ENCODE data around the gene BMF.

The BMF gene

GRCh38 chr15:40092979-40093869, 15.5 kb downstream of the BMF start:
- Histone ChIP-seq H3K36me3 (ENCODE audit: control insufficient read depth in 1 of 2, insufficient read depth in 2 of 2, low read depth in 1 of 2, low read length in 2 of 2) (peaks cover 5 to 38% of the 10 kb centered on the region in 2 experiments), H3K27me3 (ENCODE audit: control insufficient read depth in 1 of 2, insufficient read depth in 1 of 2, low read length in 2 of 2) (no peaks in the 10 kb centered on the region), H3K4ac (ENCODE audit: low read depth in 1 of 2, low read length in 2 of 2) (peak overlapping the region; percentile 96 to 99), H3K18ac (ENCODE audit: low read depth in 1 of 2, low read length in 2 of 2) (peak overlapping the region; percentile 99), H2BK120ac (ENCODE audit: low read depth, low read length) (peak overlapping the region; percentile 96), H2BK15ac (ENCODE audit: low read depth, poor library complexity, severe bottlenecking) (peak overlapping the region; percentile 87), H4K8ac (ENCODE audit: low read length) (peak overlapping the region; percentile 94), H2BK5ac (ENCODE audit: low read depth, low read length, poor library complexity, severe bottlenecking) (peak overlapping the region; percentile 78), H3K14ac (ENCODE audit: low read length in 2 of 2) (peak overlapping the region in 1 of 2 experiments; percentile 97), H3K23ac (ENCODE audit: low read length in 2 of 2) (peak overlapping the region in 1 of 2 experiments; percentile 92), H3K27ac (ENCODE audit: low read length, poor library complexity, severe bottlenecking) (peak overlapping the region; percentile 90), H2AFZ (ENCODE audit: low read depth, low read length) (no peak overlapping the region), H3K4me3 (ENCODE audit: insufficient read depth in 1 of 2, low read depth in 1 of 2, low read length in 2 of 2) (peak overlapping the region in 1 of 2 experiments; percentile 21), H2AK5ac (ENCODE audit: low read length, severe bottlenecking) (peak overlapping the region; percentile 40), H3K9ac (ENCODE audit: low read length) (peak overlapping the region; percentile 62), H3K4me2 (ENCODE audit: low read length, poor library complexity, severe bottlenecking) (no peak overlapping the region), H4K91ac (ENCODE audit: low read length) (peak overlapping the region; percentile 100), H3K4me1 (ENCODE audit: control insufficient read depth, insufficient read depth, low read depth, low read length) (peaks cover 72% of the 10 kb centered on the region), H3K79me1 (replicated peaks; ENCODE audit: low read length, poor library complexity, severe bottlenecking) (peaks cover 18% of the 10 kb centered on the region), H2BK12ac (ENCODE audit: low read length in 2 of 2) (peak overlapping the region; percentile 99), H3K9me3 (ENCODE audit: control insufficient read depth, low read length) (no peaks in the 10 kb centered on the region)
- DNase-seq: peak; percentile 86
- 6% methylated on average over 20 of the region's 20 CpGs for WGBS

GRCh38 chr15:40092256-40092978, 16.3 kb downstream of the BMF start:
- peak; percentile 96 for DNase-seq
- Histone ChIP-seq H3K36me3 (ENCODE audit: control insufficient read depth in 1 of 2, insufficient read depth in 2 of 2, low read depth in 1 of 2, low read length in 2 of 2) (peaks cover 5 to 40% of the 10 kb centered on the region in 2 experiments), H3K4me3 (ENCODE audit: insufficient read depth in 1 of 2, low read depth in 1 of 2, low read length in 2 of 2) (peak overlapping the region in 1 of 2 experiments; percentile 21), H2AK5ac (ENCODE audit: low read length, severe bottlenecking) (no peak overlapping the region), H2BK120ac (ENCODE audit: low read depth, low read length) (peak overlapping the region; percentile 92), H3K4me2 (ENCODE audit: low read length, poor library complexity, severe bottlenecking) (peak overlapping the region; percentile 34), H3K9me3 (ENCODE audit: control insufficient read depth, low read length) (no peaks in the 10 kb centered on the region), H3K4me1 (ENCODE audit: control insufficient read depth, insufficient read depth, low read depth, low read length) (peaks cover 70% of the 10 kb centered on the region), H3K23ac (ENCODE audit: low read length in 2 of 2) (no peak overlapping the region), H2AFZ (ENCODE audit: low read depth, low read length) (no peak overlapping the region), H3K27me3 (ENCODE audit: control insufficient read depth in 1 of 2, insufficient read depth in 1 of 2, low read length in 2 of 2) (no peaks in the 10 kb centered on the region), H3K9ac (ENCODE audit: low read length) (peak overlapping the region; percentile 62), H3K4ac (ENCODE audit: low read depth in 1 of 2, low read length in 2 of 2) (peak overlapping the region; percentile 96 to 99), H3K18ac (ENCODE audit: low read depth in 1 of 2, low read length in 2 of 2) (peak overlapping the region; percentile 99), H4K91ac (ENCODE audit: low read length) (peak overlapping the region; percentile 100), H3K27ac (ENCODE audit: low read length, poor library complexity, severe bottlenecking) (peak overlapping the region; percentile 90), H2BK12ac (ENCODE audit: low read length in 2 of 2) (peak overlapping the region; percentile 73 to 99), H2BK5ac (ENCODE audit: low read depth, low read length, poor library complexity, severe bottlenecking) (peak overlapping the region; percentile 78), H3K79me1 (replicated peaks; ENCODE audit: low read length, poor library complexity, severe bottlenecking) (peaks cover 18% of the 10 kb centered on the region), H2BK15ac (ENCODE audit: low read depth, poor library complexity, severe bottlenecking) (peak overlapping the region; percentile 80), H3K14ac (ENCODE audit: low read length in 2 of 2) (no peak overlapping the region), H4K8ac (ENCODE audit: low read length) (peak overlapping the region; percentile 94)
- 2% methylated on average over 9 of the region's 11 CpGs for WGBS

DNA sequence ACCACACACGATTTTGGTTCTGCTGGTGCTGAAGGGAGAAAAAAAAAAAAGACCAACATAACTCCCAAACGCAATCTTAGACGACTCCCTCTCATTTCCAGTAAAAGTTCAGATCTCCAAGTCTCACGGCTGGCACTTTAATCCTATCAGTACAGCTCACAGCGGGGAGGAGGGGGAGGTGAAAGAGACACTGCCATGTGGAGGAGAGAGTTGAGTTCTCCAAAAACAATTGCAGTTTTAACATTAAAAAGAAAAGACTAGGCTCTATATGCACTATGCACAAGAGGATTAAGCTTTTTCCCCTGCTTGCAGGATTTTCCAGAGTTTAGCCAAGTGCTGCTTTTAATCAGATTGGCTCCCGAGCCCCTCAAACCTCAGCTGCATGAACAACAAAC, 16.8 kb downstream of the BMF start:
- 22% methylated on average over 1 of the region's 6 CpGs for WGBS

More for the DNA sequence above, 16.8 kb downstream of the BMF start:
- peak overlapping the region; percentile 46 for H3K9ac ChIP-seq (ENCODE audit: low read length)
- H2AFZ ChIP-seq (ENCODE audit: low read depth, low read length): no peak overlapping the region
- H3K79me1 ChIP-seq (replicated peaks; ENCODE audit: low read length, poor library complexity, severe bottlenecking): peaks cover 18% of the 10 kb centered on the region
- H3K4me3 ChIP-seq (ENCODE audit: insufficient read depth in 1 of 2, low read depth in 1 of 2, low read length in 2 of 2): peak overlapping the region in 1 of 2 experiments; percentile 21
- no peaks in the 10 kb centered on the region for H3K27me3 ChIP-seq (ENCODE audit: control insufficient read depth in 1 of 2, insufficient read depth in 1 of 2, low read length in 2 of 2)
- peak overlapping the region; percentile 54 for H2BK120ac ChIP-seq (ENCODE audit: low read depth, low read length)
- peaks cover 5 to 38% of the 10 kb centered on the region in 2 experiments for H3K36me3 ChIP-seq (ENCODE audit: control insufficient read depth in 1 of 2, insufficient read depth in 2 of 2, low read depth in 1 of 2, low read length in 2 of 2)
- peak overlapping the region; percentile 63 for H4K8ac ChIP-seq (ENCODE audit: low read length)
- no peak overlapping the region for H3K14ac ChIP-seq (ENCODE audit: low read length in 2 of 2)
- peak overlapping the region; percentile 60 to 99 for H2BK12ac ChIP-seq (ENCODE audit: low read length in 2 of 2)
- H2BK5ac ChIP-seq (ENCODE audit: low read depth, low read length, poor library complexity, severe bottlenecking): peak overlapping the region; percentile 21
- peak overlapping the region; percentile 49 for H2AK5ac ChIP-seq (ENCODE audit: low read length, severe bottlenecking)
- no peak overlapping the region for H3K23ac ChIP-seq (ENCODE audit: low read length in 2 of 2)
- H3K18ac ChIP-seq (ENCODE audit: low read depth in 1 of 2, low read length in 2 of 2): peak overlapping the region; percentile 74 to 100
- peak overlapping the region; percentile 79 to 95 for H3K4ac ChIP-seq (ENCODE audit: low read depth in 1 of 2, low read length in 2 of 2)
- H3K27ac ChIP-seq (ENCODE audit: low read length, poor library complexity, severe bottlenecking): peak overlapping the region; percentile 90
- no peak overlapping the region for H2BK15ac ChIP-seq (ENCODE audit: low read depth, poor library complexity, severe bottlenecking)
- peak overlapping the region; percentile 65 for H4K91ac ChIP-seq (ENCODE audit: low read length)
- H3K4me1 ChIP-seq (ENCODE audit: control insufficient read depth, insufficient read depth, low read depth, low read length): peaks cover 67% of the 10 kb centered on the region
- DNase-seq: peak; percentile 76
- peak overlapping the region; percentile 34 for H3K4me2 ChIP-seq (ENCODE audit: low read length, poor library complexity, severe bottlenecking)
- H3K9me3 ChIP-seq (ENCODE audit: control insufficient read depth, low read length): no peaks in the 10 kb centered on the region
